ENCODE data around the gene MRPL36. TPM values are rescaled to one million over a fixed set of nuclear protein-coding genes. Genes with fewer than 3 reads are reported as not detected.

The MRPL36 gene
- total RNA-seq, 1 donor from 2014 or later, result 60.6 TPM

- intact Hi-C loops (cut with micrococcal nuclease), result no loop called here
Observed at GRCh38 chr5:1767524-1768282, 31.9 kb downstream of the MRPL36 start.

GRCh38 chr5:1765880-1766235 lies 33.8 kb downstream of the MRPL36 start:
- intact Hi-C loops (cut with micrococcal nuclease), result no loop called here

GRCh38 chr5:1765141-1765879 lies 34.3 kb downstream of the MRPL36 start:
- intact Hi-C loops (cut with micrococcal nuclease), result no loop called here

- intact Hi-C loops (cut with micrococcal nuclease), result loop anchor here (5.0 kb wide), 1 partner anchor 273 kb away; no protein-coding TSS in a partner anchor
Observed at GRCh38 chr5:1764606-1764960, 35.1 kb downstream of the MRPL36 start.

GRCh38 chr5:1763960-1764605 lies 35.6 kb downstream of the MRPL36 start:
- intact Hi-C loops (cut with micrococcal nuclease), result loop anchor here (5.0 kb wide), 1 partner anchor 273 kb away; no protein-coding TSS in a partner anchor

GRCh38 chr5:1763548-1763911 lies 36.1 kb downstream of the MRPL36 start:
- intact Hi-C loops (cut with micrococcal nuclease), result loop anchor here (5.0 kb wide), 1 partner anchor 274 kb away; no protein-coding TSS in a partner anchor

- intact Hi-C loops (cut with micrococcal nuclease), result loop anchor here (5.0 kb wide), 1 partner anchor 274 kb away; no protein-coding TSS in a partner anchor
Observed at GRCh38 chr5:1762883-1763547, 36.6 kb downstream of the MRPL36 start.

GRCh38 chr5:1762121-1762882 lies 37.3 kb downstream of the MRPL36 start:
- intact Hi-C loops (cut with micrococcal nuclease), result loop anchor here (5.0 kb wide), 1 partner anchor 275 kb away; no protein-coding TSS in a partner anchor

GRCh38 chr5:1761453-1761755 lies 38.2 kb downstream of the MRPL36 start:
- intact Hi-C loops (cut with micrococcal nuclease), result loop anchor here (5.0 kb wide), 1 partner anchor 276 kb away; no protein-coding TSS in a partner anchor

- intact Hi-C loops (cut with micrococcal nuclease), result loop anchor here (5.0 kb wide), 1 partner anchor 276 kb away; no protein-coding TSS in a partner anchor
Observed at GRCh38 chr5:1760656-1761452, 38.8 kb downstream of the MRPL36 start.

- intact Hi-C loops (cut with micrococcal nuclease), result loop anchor here (5.0 kb wide), 1 partner anchor 277 kb away; no protein-coding TSS in a partner anchor
Observed at GRCh38 chr5:1760231-1760630, 39.4 kb downstream of the MRPL36 start.

GRCh38 chr5:1759378-1759970 lies 40.2 kb downstream of the MRPL36 start:
- intact Hi-C loops (cut with micrococcal nuclease), result no loop called here

- intact Hi-C loops (cut with micrococcal nuclease), result no loop called here
Observed at GRCh38 chr5:1758574-1758973, 41.1 kb downstream of the MRPL36 start.

GRCh38 chr5:1757511-1757910 lies 42.1 kb downstream of the MRPL36 start:
- intact Hi-C loops (cut with micrococcal nuclease), result no loop called here

- intact Hi-C loops (cut with micrococcal nuclease), result no loop called here
Observed at GRCh38 chr5:1756481-1756880, 43.2 kb downstream of the MRPL36 start.

GRCh38 chr5:1755321-1755949 lies 44.2 kb downstream of the MRPL36 start:
- intact Hi-C loops (cut with micrococcal nuclease), result no loop called here

GRCh38 chr5:1754531-1755220 lies 45.0 kb downstream of the MRPL36 start:
- intact Hi-C loops (cut with micrococcal nuclease), result no loop called here

GRCh38 chr5:1753490-1753889 lies 46.1 kb downstream of the MRPL36 start:
- intact Hi-C loops (cut with micrococcal nuclease), result no loop called here
